K562 (cell line): ENCODE measurements around the gene EGF. TPM values are rescaled to one million over a fixed set of nuclear protein-coding genes. Genes with fewer than 3 reads are reported as not detected.
A peak's percentile ranks its signal among the peaks of the same experiment; 100 is the strongest.

Experiments used
- ATAC-seq: fragments of 200-7000 bp; cut with Tn5 transposase; 3 replicates; pipeline ENCODE4 v1.9.1; 2020; ENCODE audit warnings: moderate library complexity
- BruUV-seq: library from RNA; stranded (reverse); fragments of 400-500 nt; replicated peaks from 2 replicates; lab custom pipeline; 2021; lab: Mats Ljungman, UMichigan
- CTCF ChIA-PET: fragments of 300-600 bp; formaldehyde crosslinking; extraction: SDS; loops from one replicate; lab custom pipeline; 2021; ENCODE audit warnings: low intra/inter-chr PET ratio; lab: Yijun Ruan, JAX
- POLR2A ChIA-PET: fragments of 300-600, 350-650 bp; sonication (Branson Sonifier 250); formaldehyde crosslinking; extraction: SDS; loops from one replicate; lab custom pipeline; 2021; ENCODE audit warnings: antibody characterized with exemption, inconsistent platforms; lab: Yijun Ruan, JAX
- DNase-seq, 4 experiments: peaks; one replicate each; pipeline versions ENCODE4 v3.0.0 to v3.0.0-alpha.2; 2011 to 2018; ENCODE audit warnings: low spot score in 3 of 4, mixed read lengths in 3 of 4; ENCODE audit errors: extremely low read depth in 1 of 4
- FAIRE-seq: peaks from 2 replicates; lab custom pipeline; 2011; peaks lifted over from hg19 to GRCh38; lab: Jason Lieb, UNC
- H2AFZ ChIP-seq: 2 replicates; pipeline ENCODE4 v1.6.0; 2011; ENCODE audit warnings: low read depth, low read length, control low read depth, inconsistent platforms
- H3K27ac ChIP-seq: fragments of 200-600 bp; 3 replicates; pipeline ENCODE4 v1.8.0; 2011; ENCODE audit warnings: low read depth, mild to moderate bottlenecking, control low read depth, inconsistent platforms, low read length, moderate library complexity, mixed read lengths; ENCODE audit errors: extremely low read depth
- H3K27me3 ChIP-seq, 2 experiments: fragments of 300-600 bp in 1 of 2; 2 replicates in 1 of 2; 3 replicates in 1 of 2; pipeline versions ENCODE4 v1.6.0 to v1.8.0; 2011; ENCODE audit warnings: inconsistent platforms in 2 of 2, low read length in 2 of 2, mild to moderate bottlenecking in 1 of 2, mixed read lengths in 1 of 2, moderate library complexity in 1 of 2; ENCODE audit not compliant: control insufficient read depth in 2 of 2, insufficient read depth in 2 of 2
- H3K36me3 ChIP-seq: fragments of 300-600 bp; 3 replicates; pipeline ENCODE4 v1.8.0; 2011; ENCODE audit warnings: mild to moderate bottlenecking, low read length, inconsistent platforms; ENCODE audit not compliant: control insufficient read depth, insufficient read depth
- H3K4me1 ChIP-seq, 2 experiments: fragments of 200-600 bp in 1 of 2; replicated peaks in 1 of 2; 2 replicates in 1 of 2; 3 replicates in 1 of 2; pipeline versions ENCODE4 v1.5.1 to v1.8.0; 2011; ENCODE audit warnings: inconsistent platforms in 2 of 2, low read length in 2 of 2, mild to moderate bottlenecking in 1 of 2, mixed read lengths in 1 of 2, moderate library complexity in 1 of 2; ENCODE audit not compliant: control insufficient read depth in 2 of 2, insufficient read depth in 2 of 2
- H3K4me2 ChIP-seq: 2 replicates; pipeline ENCODE4 v1.6.1; 2011; ENCODE audit warnings: low read length, control low read depth, inconsistent platforms, mixed read lengths; ENCODE audit not compliant: insufficient read depth
- H3K4me3 ChIP-seq: fragments of 200-600 bp; sonication (generic), shearing (Covaris generic); 2 replicates; pipeline ENCODE4 v1.5.1; 2016; ENCODE audit warnings: control low read depth, inconsistent platforms
- H3K79me2 ChIP-seq: fragments of 200-600 bp; 3 replicates; pipeline ENCODE4 v1.8.0; 2011; ENCODE audit warnings: low read length, inconsistent platforms; ENCODE audit not compliant: control insufficient read depth, insufficient read depth
- H3K9ac ChIP-seq, 2 experiments: 2 replicates each; pipeline versions ENCODE4 v1.6.0 to v1.6.1; 2011; ENCODE audit warnings: low read depth in 2 of 2, low read length in 2 of 2, control low read depth in 1 of 2, inconsistent platforms in 1 of 2, mild to moderate bottlenecking in 1 of 2, mixed read lengths in 1 of 2; ENCODE audit not compliant: insufficient read depth in 1 of 2
- H3K9me1 ChIP-seq: one replicate; pipeline ENCODE4 v1.6.0; 2011; ENCODE audit warnings: inconsistent platforms, mild to moderate bottlenecking, low read length, moderate library complexity; ENCODE audit not compliant: control insufficient read depth, insufficient read depth
- H3K9me3 ChIP-seq: replicated peaks from 2 replicates; pipeline ENCODE4 v1.5.1; 2011; ENCODE audit warnings: low read depth, low read length, inconsistent platforms; ENCODE audit not compliant: control insufficient read depth, insufficient read depth
- H4K20me1 ChIP-seq: replicated peaks from 2 replicates; pipeline ENCODE4 v1.6.1; 2011; ENCODE audit warnings: low read length, inconsistent platforms, mixed read lengths; ENCODE audit not compliant: control insufficient read depth, insufficient read depth
- CEBPB ChIP-seq: fragments of 450-650 bp; IDR thresholded peaks from 2 replicates; pipeline ENCODE4 v1.6.1; 2016; ENCODE audit warnings: missing genetic modification characterization, missing compliant biosample characterization
- CEBPG ChIP-seq, 3 experiments: fragments of 200-800 bp in 1 of 3; sonication (Bioruptor generic) in 1 of 3; sonication (generic) in 1 of 3; formaldehyde crosslinking in 1 of 3; IDR thresholded peaks in 2 of 3; conservative IDR thresholded peaks in 1 of 3; 2 replicates each; pipeline versions ENCODE4 v1.6.1 to v1.8.0; 2016 to 2022; ENCODE audit warnings: missing compliant biosample characterization in 2 of 3, missing genetic modification characterization in 2 of 3, mild to moderate bottlenecking in 1 of 3, missing genetic modification reagents in 1 of 3
- DNMT1 ChIP-seq: fragments of 450-650 bp; IDR thresholded peaks from 2 replicates; pipeline ENCODE4 v1.6.1; 2016; ENCODE audit warnings: antibody characterized with exemption, mild to moderate bottlenecking
- JUND ChIP-seq, 2 experiments: IDR thresholded peaks; 2 replicates in 1 of 2; 3 replicates in 1 of 2; pipeline ENCODE4 v1.6.1; 2011; ENCODE audit warnings: borderline replicate concordance in 2 of 2, low read depth in 2 of 2, low read length in 2 of 2, improper control_type of control experiment in 1 of 2, missing biosample characterization in 1 of 2, missing genetic modification characterization in 1 of 2, missing genetic modification reagents in 1 of 2
- MCM7 ChIP-seq, 2 experiments: fragments of 450-650 bp; IDR thresholded peaks; 2 replicates each; pipeline ENCODE4 v1.6.1; 2016 to 2018
- MYC ChIP-seq, 2 experiments: fragments of 250-450 bp in 1 of 2; sonication (Bioruptor Pico) in 1 of 2; IDR thresholded peaks; 2 replicates each; pipeline versions ENCODE4 v1.5.1 to v1.6.1; 2012 to 2021; ENCODE audit warnings: low read depth in 2 of 2, borderline replicate concordance in 1 of 2, improper control_type of control experiment in 1 of 2, low read length in 1 of 2, mild to moderate bottlenecking in 1 of 2, moderate library complexity in 1 of 2
- NFATC3 ChIP-seq: fragments of 450-650 bp; IDR thresholded peaks from 2 replicates; pipeline ENCODE4 v1.6.1; 2017; ENCODE audit warnings: mild to moderate bottlenecking
- RCOR1 ChIP-seq, 2 experiments: IDR thresholded peaks; 2 replicates each; pipeline ENCODE4 v1.6.1; 2012; ENCODE audit warnings: low read depth in 2 of 2, low read length in 2 of 2, borderline replicate concordance in 1 of 2, improper control_type of control experiment in 1 of 2
- TEAD1 ChIP-seq, 2 experiments: fragments of 450-650 bp in 1 of 2; sonication (generic) in 1 of 2; formaldehyde crosslinking; IDR thresholded peaks; 2 replicates each; pipeline versions ENCODE4 v1.4.0 to v1.8.0; 2020 to 2022; ENCODE audit warnings: mild to moderate bottlenecking in 2 of 2, missing genetic modification reagents in 1 of 2
- ZC3H11A ChIP-seq: IDR thresholded peaks from 2 replicates; pipeline ENCODE4 v1.6.1; 2012; ENCODE audit warnings: low read depth, low read length, improper control_type of control experiment
- WGBS: fragments of 100-300 bp; shearing (Covaris generic); methylation state at CpG from one replicate; pipeline ENCODE4 v1.1.6; 2016; ENCODE audit warnings: low coverage, mixed read lengths; ENCODE audit not compliant: insufficient coverage; ENCODE audit errors: missing lambda C conversion rate; 5-methylcytosine and 5-hydroxymethylcytosine counted together
- in situ Hi-C: fragments of 300-500 bp; cut with MboI; formaldehyde crosslinking; loops from 4 replicates; pipeline ENCODE4 v1.15.0; 2018; ENCODE audit warnings: inconsistent platforms, mixed read lengths
- intact Hi-C: fragments of 100-400 bp; cut with micrococcal nuclease; formaldehyde crosslinking; loops from 2 replicates; pipeline ENCODE4 v1.14.2; 2022
- polyA plus RNA-seq, 8 experiments: library from polyadenylated mRNA; depleted of rRNA in 4 of 8; stranded (reverse) in 5 of 8; unstranded in 3 of 8; fragments of >200 nt; fragmentation: Nextera tagmentation in 2 of 8; fragmentation: Illumina TruSeq in 1 of 8; extraction: Ambion mirVana in 2 of 8; extraction: Trizol in 1 of 8; gene quantifications; 2 replicates each; pipeline versions ENCODE4 v1.2.1 to v1.2.3, GENCODE V29; 2011 to 2014; ENCODE audit warnings: inconsistent platforms in 1 of 8, missing spikeins in 1 of 8
- total RNA-seq, 7 experiments: library from RNA; depleted of rRNA in 6 of 7; stranded (reverse); fragments of >200 nt in 6 of 7; fragmentation: Illumina TruSeq in 2 of 7; extraction: Trizol in 2 of 7; gene quantifications; 2 replicates each; pipeline versions ENCODE4 v1.2.1 to v1.2.3, GENCODE V29; 2011 to 2021; ENCODE audit warnings: low replicate concordance in 1 of 7
- TF ChIP-seq, protein P1 (sequence below), 2 experiments: IDR thresholded peaks; 2 replicates each; pipeline ENCODE4 v1.6.1; 2012; ENCODE audit warnings: improper control_type of control experiment in 2 of 2, low read depth in 2 of 2, low read length in 2 of 2, borderline replicate concordance in 1 of 2
- TF ChIP-seq, protein P2 (sequence below): fragments of 450-650 bp; formaldehyde crosslinking; IDR thresholded peaks from 2 replicates; pipeline ENCODE4 v1.4.0; 2020; ENCODE audit warnings: mild to moderate bottlenecking, mixed read lengths
- TF ChIP-seq, protein P3 (sequence below), 2 experiments: fragments of 450-650 bp in 1 of 2; sonication (generic) in 1 of 2; formaldehyde crosslinking in 1 of 2; IDR thresholded peaks in 1 of 2; conservative IDR thresholded peaks in 1 of 2; 2 replicates each; pipeline versions ENCODE4 v1.6.1 to v1.8.1; 2016 to 2023; ENCODE audit warnings: mild to moderate bottlenecking in 2 of 2, moderate library complexity in 2 of 2, inconsistent platforms in 1 of 2, missing genetic modification reagents in 1 of 2

The EGF gene
- total and polyA plus RNA-seq, 9 of the 15 experiments (the other 6 are each of a cell fraction or from before 2014, with no cell fraction given): 0.32 to 3.1 (median 1.3) TPM

DNA sequence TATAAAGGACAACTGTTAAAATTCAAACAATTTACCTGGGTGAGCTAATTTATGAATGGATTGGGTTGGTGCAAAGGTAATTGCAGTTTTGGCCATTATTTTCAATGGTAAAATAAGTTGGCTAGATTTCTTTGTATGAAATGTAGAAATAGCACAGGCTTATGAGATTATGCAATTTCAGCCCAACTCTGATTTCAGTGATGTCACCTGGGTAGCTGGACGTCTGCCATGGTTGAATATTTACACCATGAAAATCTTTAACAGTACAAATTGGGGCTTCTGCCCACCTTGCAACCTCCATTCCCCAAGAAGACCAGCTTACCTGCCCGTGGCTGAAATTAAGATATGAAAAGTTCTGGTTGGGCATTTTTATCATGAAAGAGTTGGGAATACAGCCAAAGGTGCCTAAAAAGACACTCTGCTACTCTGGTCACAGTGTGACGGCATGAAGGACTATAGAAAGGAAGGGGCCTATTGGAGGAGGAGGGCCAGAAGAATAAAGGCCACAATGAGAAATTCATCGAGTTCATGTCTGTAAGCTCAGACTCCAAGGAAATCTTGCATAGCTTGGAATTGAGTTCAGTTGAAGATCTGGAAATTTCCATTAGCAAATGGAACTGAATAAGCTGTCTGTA, 29.7 kb downstream of the EGF start:
- H4K20me1 ChIP-seq: no peaks in the 10 kb centered on the region
- H3K9me3 ChIP-seq: no peaks in the 10 kb centered on the region
- H3K4me1 ChIP-seq: peaks cover 0 to 7% of the 10 kb centered on the region in 2 experiments; a peak in 3 of 5 replicates
- H3K4me2 ChIP-seq: no peak overlapping the region
- ChIA-PET CTCF (no interaction called here), POLR2A (no interaction called here)
- no peak for FAIRE-seq
- H2AFZ ChIP-seq: no peak overlapping the region
- in situ Hi-C loops (no loop called here), intact Hi-C loops (no loop called here)
- H3K27ac ChIP-seq: no peak overlapping the region
- H3K9me1 ChIP-seq: no peaks in the 10 kb centered on the region
- H3K79me2 ChIP-seq: no peaks in the 10 kb centered on the region
- H3K36me3 ChIP-seq: no peaks in the 10 kb centered on the region
- peaks cover 0 to 8% of the 10 kb centered on the region in 2 experiments; a peak in 1 of 5 replicates for H3K27me3 ChIP-seq
- ATAC-seq: no peak
- no TSS peak for BruUV-seq
- no peak for DNase-seq
- H3K4me3 ChIP-seq: no peak overlapping the region
- no peak overlapping the region for H3K9ac ChIP-seq
- WGBS: 15% methylated on average over 4 of the region's 4 CpGs
- TF ChIP-seq CEBPB: peak; percentile 75
- TF ChIP-seq, protein P1, sequence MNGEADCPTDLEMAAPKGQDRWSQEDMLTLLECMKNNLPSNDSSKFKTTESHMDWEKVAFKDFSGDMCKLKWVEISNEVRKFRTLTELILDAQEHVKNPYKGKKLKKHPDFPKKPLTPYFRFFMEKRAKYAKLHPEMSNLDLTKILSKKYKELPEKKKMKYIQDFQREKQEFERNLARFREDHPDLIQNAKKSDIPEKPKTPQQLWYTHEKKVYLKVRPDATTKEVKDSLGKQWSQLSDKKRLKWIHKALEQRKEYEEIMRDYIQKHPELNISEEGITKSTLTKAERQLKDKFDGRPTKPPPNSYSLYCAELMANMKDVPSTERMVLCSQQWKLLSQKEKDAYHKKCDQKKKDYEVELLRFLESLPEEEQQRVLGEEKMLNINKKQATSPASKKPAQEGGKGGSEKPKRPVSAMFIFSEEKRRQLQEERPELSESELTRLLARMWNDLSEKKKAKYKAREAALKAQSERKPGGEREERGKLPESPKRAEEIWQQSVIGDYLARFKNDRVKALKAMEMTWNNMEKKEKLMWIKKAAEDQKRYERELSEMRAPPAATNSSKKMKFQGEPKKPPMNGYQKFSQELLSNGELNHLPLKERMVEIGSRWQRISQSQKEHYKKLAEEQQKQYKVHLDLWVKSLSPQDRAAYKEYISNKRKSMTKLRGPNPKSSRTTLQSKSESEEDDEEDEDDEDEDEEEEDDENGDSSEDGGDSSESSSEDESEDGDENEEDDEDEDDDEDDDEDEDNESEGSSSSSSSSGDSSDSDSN (IDR thresholded peaks at IDR 0.05; ENCODE audit: borderline replicate concordance in 1 of 2, low read depth in 2 of 2, low read length in 2 of 2): no peak
- no peak for TF ChIP-seq MYC (IDR thresholded peaks at IDR 0.05; ENCODE audit: low read depth, low read length)
- TF ChIP-seq MYC (CRISPR knock-in tag; IDR thresholded peaks at IDR 0.05; ENCODE audit: borderline replicate concordance, low read depth): no peak
- no peak for TF ChIP-seq RCOR1 (IDR thresholded peaks at IDR 0.05; ENCODE audit: borderline replicate concordance in 1 of 2, low read depth in 2 of 2, low read length in 2 of 2)
- no peak for TF ChIP-seq DNMT1
- no peak for TF ChIP-seq JUND (IDR thresholded peaks at IDR 0.05; ENCODE audit: borderline replicate concordance, low read depth, low read length)
- TF ChIP-seq JUND (tag; IDR thresholded peaks at IDR 0.05; ENCODE audit: borderline replicate concordance, low read depth, low read length): no peak
- TF ChIP-seq, protein P2, sequence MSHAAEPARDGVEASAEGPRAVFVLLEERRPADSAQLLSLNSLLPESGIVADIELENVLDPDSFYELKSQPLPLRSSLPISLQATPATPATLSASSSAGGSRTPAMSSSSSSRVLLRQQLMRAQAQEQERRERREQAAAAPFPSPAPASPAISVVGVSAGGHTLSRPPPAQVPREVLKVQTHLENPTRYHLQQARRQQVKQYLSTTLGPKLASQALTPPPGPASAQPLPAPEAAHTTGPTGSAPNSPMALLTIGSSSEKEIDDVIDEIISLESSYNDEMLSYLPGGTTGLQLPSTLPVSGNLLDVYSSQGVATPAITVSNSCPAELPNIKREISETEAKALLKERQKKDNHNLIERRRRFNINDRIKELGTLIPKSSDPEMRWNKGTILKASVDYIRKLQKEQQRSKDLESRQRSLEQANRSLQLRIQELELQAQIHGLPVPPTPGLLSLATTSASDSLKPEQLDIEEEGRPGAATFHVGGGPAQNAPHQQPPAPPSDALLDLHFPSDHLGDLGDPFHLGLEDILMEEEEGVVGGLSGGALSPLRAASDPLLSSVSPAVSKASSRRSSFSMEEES: no peak
- TF ChIP-seq CEBPG (CRISPR knock-in tag; IDR thresholded peaks at IDR 0.05): no peak
- TF ChIP-seq CEBPG (tag; conservative IDR thresholded peaks at IDR 0.05 in 1 of 2, IDR thresholded peaks at IDR 0.05 in 1 of 2): peak; percentile 59 to 83
- TF ChIP-seq, protein P3, sequence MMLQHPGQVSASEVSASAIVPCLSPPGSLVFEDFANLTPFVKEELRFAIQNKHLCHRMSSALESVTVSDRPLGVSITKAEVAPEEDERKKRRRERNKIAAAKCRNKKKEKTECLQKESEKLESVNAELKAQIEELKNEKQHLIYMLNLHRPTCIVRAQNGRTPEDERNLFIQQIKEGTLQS (IDR thresholded peaks at IDR 0.05): peak; percentile 24; the same call in 1 of the 2 replicates
- TF ChIP-seq, protein P3 (CRISPR knock-in tag; conservative IDR thresholded peaks at IDR 0.05): no peak
- TF ChIP-seq ZC3H11A: no peak
- no peak for TF ChIP-seq TEAD1 (CRISPR knock-in tag; IDR thresholded peaks at IDR 0.05)
- no peak for TF ChIP-seq MCM7 (IDR thresholded peaks at IDR 0.05)
- TF ChIP-seq NFATC3: no peak
